H1 (cell line): ENCODE results near the gene BPIFB6. TPM values are rescaled to one million over a fixed set of nuclear protein-coding genes. Genes with fewer than 3 reads are reported as not detected.

ENCODE experiments used
- CTCF ChIA-PET: fragments of 300-600 bp; sonication (Branson Sonifier 250); formaldehyde crosslinking; loops from one replicate; lab custom pipeline; 2021; ENCODE audit not compliant: partially characterized antibody; lab: Charles Lee
- POLR2A ChIA-PET: fragments of 300-600 bp; sonication (Branson Sonifier 250); formaldehyde crosslinking; loops from one replicate; lab custom pipeline; 2021; ENCODE audit warnings: inconsistent platforms; ENCODE audit not compliant: partially characterized antibody; lab: Charles Lee
- DNase-seq, 2 experiments: peaks; one replicate each; pipeline versions ENCODE4 v3.0.0 to v3.0.0-alpha.2; 2010 to 2022; ENCODE audit warnings: low spot score in 2 of 2, low read depth in 1 of 2, mixed read lengths in 1 of 2
- FAIRE-seq: peaks from 2 replicates; lab custom pipeline; 2011; peaks lifted over from hg19 to GRCh38; lab: Jason Lieb, UNC
- H2AFZ ChIP-seq: 2 replicates; pipeline ENCODE4 v1.8.1; 2012; ENCODE audit warnings: low read length, inconsistent platforms
- H2AK5ac ChIP-seq: 2 replicates; pipeline ENCODE4 v1.6.1; 2013; ENCODE audit warnings: low read depth, low read length
- H2BK120ac ChIP-seq: replicated peaks from 2 replicates; pipeline ENCODE3; 2013; ENCODE audit warnings: low read depth, low read length, inconsistent platforms
- H2BK12ac ChIP-seq: 2 replicates; pipeline ENCODE4 v1.6.1; 2013; ENCODE audit warnings: low read depth, low read length
- H2BK15ac ChIP-seq: 2 replicates; pipeline ENCODE4 v1.6.1; 2013; ENCODE audit warnings: low read length
- H2BK20ac ChIP-seq: 2 replicates; pipeline ENCODE4 v1.6.1; 2013; ENCODE audit warnings: low read length
- H2BK5ac ChIP-seq: 2 replicates; pipeline ENCODE4 v1.6.1; 2013; ENCODE audit warnings: low read depth, low read length
- H3K14ac ChIP-seq: 2 replicates; pipeline ENCODE4 v1.6.1; 2013; ENCODE audit warnings: inconsistent platforms; ENCODE audit not compliant: insufficient read length
- H3K18ac ChIP-seq: 2 replicates; pipeline ENCODE4 v1.6.1; 2013; ENCODE audit warnings: low read length; ENCODE audit errors: extremely low read depth
- H3K23ac ChIP-seq: 2 replicates; pipeline ENCODE4 v1.6.1; 2013; ENCODE audit warnings: inconsistent platforms; ENCODE audit not compliant: insufficient read length
- H3K23me2 ChIP-seq: 2 replicates; pipeline ENCODE4 v1.6.1; 2013; ENCODE audit warnings: low read depth, low read length
- H3K27ac ChIP-seq: 2 replicates; pipeline ENCODE4 v1.6.1; 2011; ENCODE audit warnings: low read depth, low read length, inconsistent platforms
- H3K27me3 ChIP-seq, 4 experiments: replicated peaks in 1 of 4; 1 replicate in 1 of 4; 2 replicates in 3 of 4; pipeline versions ENCODE4 v1.6.1 to v1.8.1; 2011 to 2013; ENCODE audit warnings: low read length in 3 of 4, mild to moderate bottlenecking in 3 of 4, inconsistent platforms in 2 of 4, mixed read lengths in 2 of 4, moderate library complexity in 1 of 4; ENCODE audit not compliant: control insufficient read depth in 3 of 4, insufficient read depth in 3 of 4; ENCODE audit errors: extremely low read depth in 1 of 4
- H3K36me3 ChIP-seq, 4 experiments: 2 replicates each; pipeline versions ENCODE4 v1.6.1 to v1.8.1; 2011 to 2013; ENCODE audit warnings: mild to moderate bottlenecking in 4 of 4, low read length in 3 of 4, moderate library complexity in 2 of 4, control low read depth in 1 of 4, inconsistent platforms in 1 of 4; ENCODE audit not compliant: insufficient read depth in 4 of 4, control insufficient read depth in 2 of 4
- H3K4ac ChIP-seq: replicated peaks from 2 replicates; pipeline ENCODE3; 2013; ENCODE audit warnings: low read length, low read depth, mixed read lengths, inconsistent platforms; ENCODE audit not compliant: insufficient read length
- H3K4me1 ChIP-seq, 4 experiments: replicated peaks in 1 of 4; 1 replicate in 1 of 4; 2 replicates in 3 of 4; pipeline versions ENCODE4 v1.6.1 to v1.8.1; 2011 to 2013; ENCODE audit warnings: low read length in 3 of 4, inconsistent platforms in 2 of 4, mixed read lengths in 1 of 4; ENCODE audit not compliant: insufficient read depth in 4 of 4, control insufficient read depth in 3 of 4
- H3K4me2 ChIP-seq, 2 experiments: 2 replicates each; pipeline versions ENCODE4 v1.6.1 to v1.8.1; 2011 to 2013; ENCODE audit warnings: low read depth in 2 of 2, low read length in 2 of 2, control low read depth in 1 of 2, inconsistent platforms in 1 of 2, mild to moderate bottlenecking in 1 of 2; ENCODE audit not compliant: insufficient read depth in 1 of 2
- H3K4me3 ChIP-seq, 4 experiments: fragments of 200-600, 300-600 bp in 1 of 4; sonication (generic), shearing (Covaris generic), sonication (Bioruptor Twin) in 1 of 4; 2 replicates each; pipeline versions ENCODE4 v1.5.1 to v1.8.1; 2011 to 2016; ENCODE audit warnings: low read length in 4 of 4, low read depth in 3 of 4, control low read depth in 2 of 4, inconsistent platforms in 2 of 4, mild to moderate bottlenecking in 2 of 4, mixed read lengths in 1 of 4, moderate library complexity in 1 of 4; ENCODE audit not compliant: insufficient read depth in 2 of 4; ENCODE audit errors: extremely low read depth in 1 of 4
- H3K56ac ChIP-seq: replicated peaks from 2 replicates; pipeline ENCODE3; 2013; ENCODE audit warnings: low read depth, mild to moderate bottlenecking, mixed read lengths, low read length, inconsistent platforms; ENCODE audit not compliant: insufficient read length
- H3K79me1 ChIP-seq: 2 replicates; pipeline ENCODE4 v1.6.1; 2013; ENCODE audit warnings: low read depth, low read length, control low read depth
- H3K79me2 ChIP-seq, 2 experiments: 2 replicates each; pipeline versions ENCODE4 v1.6.1 to v1.8.1; 2012 to 2013; ENCODE audit warnings: low read length in 2 of 2, mild to moderate bottlenecking in 2 of 2, inconsistent platforms in 1 of 2; ENCODE audit not compliant: insufficient read depth in 2 of 2, control insufficient read depth in 1 of 2
- H3K9ac ChIP-seq, 4 experiments: replicated peaks in 1 of 4; 1 replicate in 1 of 4; 2 replicates in 3 of 4; pipeline versions ENCODE4 v1.6.1 to v1.8.1; 2011 to 2013; ENCODE audit warnings: low read depth in 3 of 4, low read length in 3 of 4, control low read depth in 2 of 4, mild to moderate bottlenecking in 2 of 4, moderate library complexity in 2 of 4, inconsistent platforms in 1 of 4; ENCODE audit errors: extremely low read depth in 1 of 4
- H3K9me3 ChIP-seq, 2 experiments: 2 replicates each; pipeline versions ENCODE4 v1.6.1 to v1.8.1; 2012 to 2013; ENCODE audit warnings: mild to moderate bottlenecking in 2 of 2, moderate library complexity in 2 of 2, control low read depth in 1 of 2, inconsistent platforms in 1 of 2, low read depth in 1 of 2, low read length in 1 of 2, mixed read lengths in 1 of 2; ENCODE audit not compliant: insufficient read depth in 2 of 2
- H4K20me1 ChIP-seq, 2 experiments: replicated peaks in 1 of 2; 2 replicates each; pipeline versions ENCODE3 to v1.8.1; 2011 to 2013; ENCODE audit warnings: inconsistent platforms in 2 of 2, low read length in 2 of 2, mild to moderate bottlenecking in 1 of 2; ENCODE audit not compliant: insufficient read depth in 2 of 2, control insufficient read depth in 1 of 2
- H4K5ac ChIP-seq: 2 replicates; pipeline ENCODE4 v1.6.1; 2013; ENCODE audit warnings: low read length, low read depth, mixed read lengths, inconsistent platforms; ENCODE audit not compliant: insufficient read length
- H4K8ac ChIP-seq: 2 replicates; pipeline ENCODE4 v1.8.0; 2013; ENCODE audit warnings: mild to moderate bottlenecking, moderate library complexity, low read length, inconsistent platforms; ENCODE audit not compliant: insufficient read depth; ENCODE audit errors: extremely low read depth
- H4K91ac ChIP-seq: replicated peaks from 2 replicates; pipeline ENCODE3; 2013; ENCODE audit warnings: low read length, mixed read lengths, inconsistent platforms; ENCODE audit not compliant: insufficient read length
- WGBS, 2 experiments: shearing (Covaris generic) in 1 of 2; methylation state at CpG; one replicate each; pipeline versions ENCODE4 v1.1.6 to v1.1.7; 2013 to 2015; ENCODE audit warnings: low lambda C conversion rate in 2 of 2, mixed read lengths in 2 of 2, inconsistent platforms in 1 of 2, low coverage in 1 of 2, missing lambda C conversion rate in 1 of 2; ENCODE audit not compliant: insufficient replicate concordance in 2 of 2, insufficient coverage in 1 of 2, insufficient read length in 1 of 2; ENCODE audit errors: extremely low coverage in 1 of 2, missing lambda C conversion rate in 1 of 2; 5-methylcytosine and 5-hydroxymethylcytosine counted together
- polyA plus RNA-seq, 7 experiments: library from polyadenylated mRNA; depleted of rRNA in 3 of 7; stranded (reverse) in 5 of 7; unstranded in 2 of 7; fragments of >200 nt in 5 of 7; fragments of 200-250 nt in 2 of 7; gene quantifications; 1 replicate in 5 of 7; 2 replicates in 1 of 7; 4 replicates in 1 of 7; pipeline versions ENCODE4 v1.2.1 to v1.2.3, GENCODE V29; 2011 to 2013; ENCODE audit warnings: missing spikeins in 2 of 7, mixed read lengths in 2 of 7
- total RNA-seq: library from RNA; stranded (reverse); fragmentation: NEBNext Ultra II Directional; extraction: Animal tissue kit (Norgen Biotek cat#: 25700); gene quantifications from 2 replicates; pipeline ENCODE4 v1.2.1, GENCODE V29; 2021

Gene BPIFB6
- total and polyA plus RNA-seq, 2 of the 8 experiments (the other 6 are each of a cell fraction or from before 2014, with no cell fraction given), result not detected

GRCh38 chr20:33037456-33037855 lies 6.0 kb downstream of the BPIFB6 start:
- peaks cover 7% of the 10 kb centered on the region; the same call in 1 of the 2 replicates for H3K23me2 ChIP-seq
- H3K79me2 ChIP-seq, result no peaks in the 10 kb centered on the region
- H2AK5ac ChIP-seq, result no peak overlapping the region
- no peak overlapping the region for H3K4ac ChIP-seq
- no peak overlapping the region for H4K5ac ChIP-seq
- no peaks in the 10 kb centered on the region for H3K79me1 ChIP-seq
- FAIRE-seq (no peak), DNase-seq (no peak)
- no peak overlapping the region for H2AFZ ChIP-seq
- peaks cover 0 to 3% (median 0%) of the 10 kb centered on the region in 4 experiments; a peak in 1 of 7 replicates for H3K27me3 ChIP-seq
- no peak overlapping the region for H3K9ac ChIP-seq
- 84% methylated on average over 5 of the region's 5 CpGs; no CpG with 5 or more reads in 1 of the 2 experiments for WGBS, 2 experiments
- no peaks in the 10 kb centered on the region for H3K9me3 ChIP-seq
- no peak overlapping the region for H2BK15ac ChIP-seq
- no peaks in the 10 kb centered on the region for H4K20me1 ChIP-seq
- ChIA-PET POLR2A (no interaction called here), CTCF (no interaction called here)
- no peak overlapping the region for H3K4me3 ChIP-seq
- no peak overlapping the region for H2BK20ac ChIP-seq
- no peak overlapping the region for H3K18ac ChIP-seq
- H2BK120ac ChIP-seq, result no peak overlapping the region
- H3K27ac ChIP-seq, result no peak overlapping the region
- no peak overlapping the region for H4K91ac ChIP-seq
- no peak overlapping the region for H2BK5ac ChIP-seq
- no peak overlapping the region for H3K14ac ChIP-seq
- no peak overlapping the region for H2BK12ac ChIP-seq
- no peaks in the 10 kb centered on the region for H3K36me3 ChIP-seq
- H3K23ac ChIP-seq, result no peak overlapping the region
- no peaks in the 10 kb centered on the region for H3K4me1 ChIP-seq
- no peak overlapping the region for H4K8ac ChIP-seq
- H3K4me2 ChIP-seq, result no peak overlapping the region
- no peak overlapping the region for H3K56ac ChIP-seq
